Left lung (tissue), 10 donors: ENCODE measurements around the gene CDH26. TPM values are rescaled to one million over a fixed set of nuclear protein-coding genes. Genes with fewer than 3 reads are reported as not detected.
"Not testable (repeated sequence)": the region's sequence is repeated elsewhere in the genome, so short reads cannot be mapped to it uniquely, and the experiment has no call there.

Experiments used
- ATAC-seq: fragments of 200-7000 bp; cut with Tn5 transposase; one replicate; pipeline ENCODE4 v1.9.1; 2020; ENCODE audit warnings: moderate library complexity
- DNase-seq, 4 donors: peaks; one replicate each; pipeline ENCODE4 v3.0.0-alpha.2; 2013 to 2020
- H3K27ac ChIP-seq, 2 donors: fragments of 200-600 bp; sonication (generic) in 1 of 2; one replicate each; pipeline versions ENCODE4 v1.5.0 to v1.8.0; 2020 to 2021
- H3K27me3 ChIP-seq, 2 donors: fragments of 200-600 bp; sonication (generic) in 1 of 2; one replicate each; pipeline versions ENCODE4 v1.5.0 to v1.8.0; 2020 to 2021
- H3K36me3 ChIP-seq, 2 donors: fragments of 200-600 bp; sonication (generic) in 1 of 2; one replicate each; pipeline versions ENCODE4 v1.5.0 to v1.8.0; 2020 to 2021
- H3K4me1 ChIP-seq, 2 donors: fragments of 200-600 bp; one replicate each; pipeline ENCODE4 v1.8.0; 2021
- H3K4me3 ChIP-seq, 2 donors: fragments of 200-600 bp; sonication (generic) in 1 of 2; one replicate each; pipeline versions ENCODE4 v1.5.0 to v1.8.0; 2020 to 2021; ENCODE audit warnings: mild to moderate bottlenecking in 1 of 2
- H3K9me3 ChIP-seq, 2 donors: fragments of 200-600 bp; sonication (generic) in 1 of 2; one replicate each; pipeline versions ENCODE4 v1.5.0 to v1.8.0; 2020 to 2021
- CTCF ChIP-seq, 2 donors: fragments of 200-600 bp; sonication (generic) in 1 of 2; IDR thresholded peaks; one replicate each; pipeline versions ENCODE4 v1.5.0 to v1.8.0; 2021; ENCODE audit warnings: antibody characterized with exemption in 2 of 2
- intact Hi-C, 2 donors: fragments of 100-400 bp; cut with DNase I; formaldehyde crosslinking; loops; one replicate each; pipeline versions ENCODE4 v1.11.2 to v1.14.2; 2022
- polyA plus RNA-seq, 6 donors: library from polyadenylated mRNA; unstranded; fragments of 120-200 nt; gene quantifications; one replicate each; pipeline ENCODE4 v1.2.1, GENCODE V29; 2013; ENCODE audit not compliant: insufficient read length in 6 of 6
- total RNA-seq, 2 donors: library from RNA; stranded (reverse); fragmentation: NEBNext Ultra II Directional; extraction: Animal tissue kit (Norgen Biotek cat#: 25700); gene quantifications; one replicate each; pipeline ENCODE4 v1.2.1, GENCODE V29; 2021
- donor health status: DM: no; HTN: yes; CAD: no.
- donor health status: DM: no; HTN: no; CAD: no.

Gene CDH26
- total and polyA plus RNA-seq, 8 donors = 1.6 to 7.3 (median 2.0) TPM

- intact Hi-C loops = no loop called here
- Histone ChIP-seq H3K9me3 (no peaks in the 10 kb centered on the region), H3K36me3 (peaks cover 0 to 6% of the 10 kb centered on the region in 2 donors), H3K4me1 (no peaks in the 10 kb centered on the region), H3K27ac (no peak overlapping the region), H3K27me3 (no peaks in the 10 kb centered on the region), H3K4me3 (no peak overlapping the region)
- TF ChIP-seq CTCF (IDR thresholded peaks at IDR 0.05) = no peak
- DNase-seq (no peak), ATAC-seq (peak; percentile 55)
Measured at GRCh38 chr20:59955131-59955796, 3.0 kb upstream of the CDH26 start.

GRCh38 chr20:59957568-59957967, 655 bp upstream of the CDH26 start:
- intact Hi-C loops, H3K4me1 ChIP-seq, ATAC-seq, H3K4me3 ChIP-seq, H3K9me3 ChIP-seq, H3K27ac ChIP-seq, H3K36me3 ChIP-seq, H3K27me3 ChIP-seq, DNase-seq: not testable (repeated sequence)

GRCh38 chr20:59958626-59959025, 403 bp downstream of the CDH26 start:
- intact Hi-C loops = no loop called here
- no peak for ATAC-seq

GRCh38 chr20:59961423-59961822, 3.2 kb downstream of the CDH26 start:
- H3K4me3 ChIP-seq = no peak overlapping the region
- H3K4me1 ChIP-seq = peaks cover 0 to 6% of the 10 kb centered on the region in 2 donors
- no peaks in the 10 kb centered on the region for H3K36me3 ChIP-seq
- ATAC-seq = no peak
- H3K9me3 ChIP-seq = no peaks in the 10 kb centered on the region
- H3K27ac ChIP-seq = no peak overlapping the region
- intact Hi-C loops = no loop called here
- DNase-seq = no peak
- TF ChIP-seq CTCF (IDR thresholded peaks at IDR 0.05) = no peak
- H3K27me3 ChIP-seq = no peaks in the 10 kb centered on the region

More at GRCh38 chr20:59958626-59959025, 403 bp downstream of the CDH26 start:
- DNase-seq = no peak
- no peaks in the 10 kb centered on the region for H3K4me1 ChIP-seq
- H3K9me3 ChIP-seq = no peaks in the 10 kb centered on the region
- H3K27ac ChIP-seq = no peak overlapping the region
- no peaks in the 10 kb centered on the region for H3K27me3 ChIP-seq
- no peak overlapping the region for H3K4me3 ChIP-seq
- H3K36me3 ChIP-seq = no peaks in the 10 kb centered on the region
- TF ChIP-seq CTCF (IDR thresholded peaks at IDR 0.05) = no peak

- ATAC-seq (no peak), DNase-seq (no peak)
- no peak overlapping the region for H3K4me3 ChIP-seq
- H3K27me3 ChIP-seq = no peaks in the 10 kb centered on the region
- H3K4me1 ChIP-seq = peaks cover 0 to 6% of the 10 kb centered on the region in 2 donors
- no peaks in the 10 kb centered on the region for H3K36me3 ChIP-seq
- intact Hi-C loops = no loop called here
- H3K27ac ChIP-seq = no peak overlapping the region
- H3K9me3 ChIP-seq = no peaks in the 10 kb centered on the region
- TF ChIP-seq CTCF (IDR thresholded peaks at IDR 0.05) = no peak
Measured at GRCh38 chr20:59962155-59962554, 3.9 kb downstream of the CDH26 start.

- ATAC-seq (no peak), DNase-seq (no peak)
- Histone ChIP-seq H3K4me1 (peaks cover 0 to 6% of the 10 kb centered on the region in 2 donors), H3K27ac (no peak overlapping the region), H3K4me3 (no peak overlapping the region), H3K36me3 (no peaks in the 10 kb centered on the region), H3K27me3 (no peaks in the 10 kb centered on the region), H3K9me3 (no peaks in the 10 kb centered on the region)
- TF ChIP-seq CTCF (IDR thresholded peaks at IDR 0.05) = no peak
- intact Hi-C loops = no loop called here
Measured at GRCh38 chr20:59966428-59966827, 8.2 kb downstream of the CDH26 start.
